Loucy (cell line): ENCODE results near the gene CYP2J2.

ENCODE experiments used
- CTCF ChIP-seq: fragments of 200-600 bp; sonication (generic); conservative IDR thresholded peaks from 2 replicates; pipeline ENCODE4 v1.5.1; 2014; ENCODE audit warnings: mild to moderate bottlenecking, antibody characterized with exemption, low read length
- EZH2phosphoT487 ChIP-seq: fragments of 200-600 bp; IDR thresholded peaks from 2 replicates; pipeline ENCODE4 v1.6.1; 2018; ENCODE audit warnings: antibody characterized with exemption, mild to moderate bottlenecking, moderate library complexity, borderline replicate concordance

- TF ChIP-seq CTCF (no peak), EZH2phosphoT487 (no peak)
These were observed 640 bp upstream of the CYP2J2 start for GRCh38 chr1:59927213-59927612.
